HG03108 (cell line): ENCODE data around the gene LRWD1.
"Not testable (repeated sequence)": the region's sequence is repeated elsewhere in the genome, so short reads cannot be mapped to it uniquely, and the experiment has no call there.

Experiments
- ATAC-seq: cut with Tn5 transposase; IDR thresholded peaks from one replicate; pipeline ENCODE4 v1.9.1; 2021; ENCODE audit warnings: moderate library complexity; ENCODE audit not compliant: unreplicated experiment

The LRWD1 gene

GRCh38 chr7:102494026-102494425, 29.2 kb downstream of the LRWD1 start:
- not testable (repeated sequence) for ATAC-seq

- peak; percentile 64 for ATAC-seq
Observed at GRCh38 chr7:102494473-102495149, 29.8 kb downstream of the LRWD1 start.

GRCh38 chr7:102496861-102497260, 32.1 kb downstream of the LRWD1 start:
- ATAC-seq = not testable (repeated sequence)

- not testable (repeated sequence) for ATAC-seq
Observed at GRCh38 chr7:102497308-102497707, 32.5 kb downstream of the LRWD1 start.

GRCh38 chr7:102498321-102498720, 33.5 kb downstream of the LRWD1 start:
- ATAC-seq = not testable (repeated sequence)

- not testable (repeated sequence) for ATAC-seq
Observed at GRCh38 chr7:102503141-102503540, 38.4 kb downstream of the LRWD1 start.

DNA sequence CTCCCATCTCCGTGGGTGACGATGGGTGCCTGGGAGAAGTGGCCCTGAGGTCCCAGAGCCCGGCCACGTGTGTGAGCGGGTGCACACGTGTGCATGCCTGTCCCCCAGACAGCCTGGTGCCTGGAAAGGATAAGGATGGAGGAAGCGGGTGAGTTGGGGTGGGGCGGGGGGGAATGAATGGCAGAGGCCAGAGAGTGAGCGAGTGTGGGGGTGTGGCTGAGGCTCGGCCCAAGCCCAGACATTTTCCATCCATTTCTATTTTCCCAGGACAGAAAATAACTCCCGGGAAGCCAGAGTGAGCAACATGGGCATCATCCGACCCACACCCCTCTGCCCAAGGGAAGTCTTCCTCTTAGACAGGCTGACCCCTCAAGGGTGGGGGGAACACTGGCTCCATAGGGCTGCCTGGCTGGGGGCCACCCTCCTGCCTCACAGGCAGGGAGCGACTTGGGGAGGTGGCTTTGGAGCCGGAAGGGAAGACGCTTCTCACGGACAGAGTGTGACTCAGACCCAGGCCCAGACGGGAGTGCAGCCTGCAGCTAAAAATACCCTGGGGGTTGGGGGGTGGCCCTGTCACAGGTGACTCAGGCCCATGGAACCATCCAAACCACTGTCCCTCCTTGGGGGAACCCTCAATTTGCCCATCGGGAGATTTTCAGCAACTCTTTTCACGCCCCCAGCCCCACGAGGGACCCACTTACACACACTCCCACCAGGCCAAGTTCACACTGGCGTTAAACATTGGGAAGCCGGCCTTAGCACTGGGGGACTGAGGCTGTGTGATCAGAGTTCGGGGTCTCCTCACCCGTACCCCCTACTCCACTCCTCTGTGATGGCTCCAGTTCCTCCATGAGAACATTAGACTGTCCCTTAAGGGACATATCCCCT, 40.8 kb downstream of the LRWD1 start:
- ATAC-seq = not testable (repeated sequence)

GRCh38 chr7:102507410-102508088, 42.8 kb downstream of the LRWD1 start:
- ATAC-seq = not testable (repeated sequence)

DNA sequence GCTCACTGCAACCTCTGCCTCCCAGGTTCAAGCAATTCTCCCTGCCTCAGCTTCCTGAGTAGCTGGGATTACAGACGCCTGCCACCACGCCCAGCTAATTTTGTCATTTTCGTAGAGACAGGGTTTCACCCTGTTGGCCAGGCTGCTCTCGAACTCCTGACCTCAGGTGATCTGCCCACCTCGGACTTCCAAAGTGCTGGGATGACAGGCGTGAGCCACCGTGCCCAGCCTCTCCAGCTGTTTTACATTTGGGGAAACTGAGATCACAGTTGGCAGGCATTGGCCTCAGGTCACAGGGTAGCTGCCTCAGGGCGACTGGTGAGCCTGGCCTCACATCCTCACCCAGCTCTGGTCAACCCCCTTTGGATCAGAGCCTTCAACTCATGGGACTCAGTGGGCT, 45.8 kb downstream of the LRWD1 start:
- ATAC-seq = not testable (repeated sequence)

- ATAC-seq = not testable (repeated sequence)
Observed at GRCh38 chr7:102511860-102512522, 47.2 kb downstream of the LRWD1 start.

GRCh38 chr7:102512642-102513221, 47.9 kb downstream of the LRWD1 start:
- ATAC-seq = not testable (repeated sequence)

GRCh38 chr7:102514881-102515721, 50.3 kb downstream of the LRWD1 start:
- peak; percentile 57 for ATAC-seq

DNA sequence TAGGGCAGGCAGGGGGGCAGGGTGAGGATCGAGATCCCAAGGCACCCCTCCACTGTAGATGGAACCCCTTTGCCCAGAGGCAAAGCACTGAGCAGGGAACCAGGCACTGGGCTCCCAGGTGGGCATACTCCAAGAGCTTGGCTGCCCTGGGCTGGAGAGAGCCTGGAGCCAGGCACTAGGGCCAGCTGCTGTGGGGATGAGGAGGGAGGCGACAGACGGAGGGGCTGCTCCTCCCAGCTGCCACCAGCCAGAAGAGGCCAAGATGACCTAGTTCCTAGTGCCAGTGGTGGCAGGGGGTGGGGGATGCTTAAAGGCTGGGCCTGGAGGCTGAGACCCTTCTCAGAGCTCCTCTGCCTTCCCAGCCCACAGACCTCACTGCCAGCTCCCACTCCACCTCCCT, 51.1 kb downstream of the LRWD1 start:
- not testable (repeated sequence) for ATAC-seq

DNA sequence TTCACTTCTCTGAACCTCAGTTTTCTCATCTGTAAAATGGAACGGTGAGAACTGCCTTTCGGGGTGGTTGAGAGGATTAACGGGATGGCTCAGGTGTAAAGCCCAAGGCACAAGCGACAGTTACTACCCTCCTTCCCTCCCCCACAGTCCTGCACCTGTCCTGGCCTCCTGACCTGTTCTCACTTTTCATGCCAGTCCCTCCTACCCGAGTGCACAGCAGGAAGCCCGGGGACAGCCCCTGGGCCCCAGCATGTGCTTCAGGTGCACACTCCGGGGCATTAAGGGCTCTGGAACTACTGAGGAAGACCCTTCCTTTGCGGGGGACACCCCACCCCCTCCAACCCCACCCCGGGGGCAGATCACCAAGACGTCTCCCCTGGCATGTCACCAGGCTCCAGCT, 52.2 kb downstream of the LRWD1 start:
- ATAC-seq = not testable (repeated sequence)

DNA sequence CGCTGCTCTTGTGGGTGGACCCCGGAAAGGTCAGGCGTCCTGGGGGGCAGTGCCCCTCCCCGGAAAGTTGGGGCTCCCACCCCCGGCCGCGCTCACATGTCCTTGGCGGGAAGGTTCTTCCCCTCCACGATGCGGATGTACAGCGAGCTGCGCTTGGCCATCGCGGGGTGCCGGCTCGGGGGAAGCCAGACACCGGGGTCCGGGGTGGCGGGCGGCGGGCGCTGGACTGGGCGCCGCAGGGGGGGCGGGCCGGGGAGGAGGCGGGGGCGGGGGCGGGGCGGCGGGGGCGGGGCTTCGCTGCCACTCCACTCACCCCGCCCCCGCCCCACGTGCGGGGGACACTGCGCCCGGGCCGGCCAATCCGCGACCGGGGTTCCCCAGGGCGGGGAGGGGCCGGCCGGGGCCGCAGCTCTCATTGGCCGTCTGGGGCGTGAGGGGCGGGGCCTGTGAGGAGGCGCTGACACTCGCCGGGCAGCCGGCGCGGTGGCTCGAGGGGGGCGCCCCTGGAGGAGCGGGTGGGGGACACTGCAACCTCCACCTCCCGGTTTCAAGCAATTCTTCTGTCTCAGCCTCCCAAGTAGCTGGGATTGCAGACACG, 52.9 kb downstream of the LRWD1 start, which contains the start of gene RASA4B:
RASA4B (minus strand) TSS at position 228 of the 598 bp plus-strand sequence; CDS start at position 161, 67 bp downstream.
- ATAC-seq = peak; percentile 60

GRCh38 chr7:102520797-102521196, 56.0 kb downstream of the LRWD1 start:
- ATAC-seq = not testable (repeated sequence)
